HepG2 (cell line): ENCODE measurements around the gene CDK15. TPM values are rescaled to one million over a fixed set of nuclear protein-coding genes. Genes with fewer than 3 reads are reported as not detected.

Experiments used
- ATAC-seq: fragments of 200-7000 bp; cut with Tn5 transposase; 3 replicates; pipeline ENCODE4 v1.9.1; 2020; ENCODE audit warnings: mild to moderate bottlenecking, moderate library complexity
- BruUV-seq: library from RNA; stranded (reverse); fragments of 400-500 nt; replicated peaks from 2 replicates; lab custom pipeline; 2021; lab: Mats Ljungman, UMichigan
- CTCF ChIA-PET: fragments of 300-600 bp; formaldehyde crosslinking; extraction: SDS; loops from one replicate; lab custom pipeline; 2021; ENCODE audit warnings: low total read pairs, inconsistent platforms, low intra/inter-chr PET ratio; lab: Yijun Ruan, JAX
- POLR2A ChIA-PET: fragments of 350-600 bp; sonication (Branson Sonifier 250); formaldehyde crosslinking; loops from one replicate; lab custom pipeline; 2020; ENCODE audit warnings: antibody characterized with exemption, inconsistent platforms; lab: Yijun Ruan, JAX
- DNase-seq: peaks from one replicate; pipeline ENCODE4 v3.0.0-alpha.2; 2015; ENCODE audit warnings: low spot score
- FAIRE-seq: peaks from 3 replicates; lab custom pipeline; 2011; peaks lifted over from hg19 to GRCh38; lab: Jason Lieb, UNC
- H2AFZ ChIP-seq: one replicate; pipeline ENCODE4 v1.6.1; 2011; ENCODE audit warnings: low read length, inconsistent platforms
- H3K27ac ChIP-seq: fragments of 300-600 bp; 3 replicates; pipeline ENCODE4 v1.8.0; 2011; ENCODE audit warnings: mixed run types, mild to moderate bottlenecking, mixed read lengths, low read length, inconsistent platforms; ENCODE audit not compliant: insufficient read depth; ENCODE audit errors: extremely low read length
- H3K27me3 ChIP-seq, 2 experiments: fragments of 200-600 bp in 1 of 2; 2 replicates in 1 of 2; 3 replicates in 1 of 2; pipeline versions ENCODE4 v1.6.0 to v1.8.0; 2011; ENCODE audit warnings: low read length in 2 of 2, mild to moderate bottlenecking in 2 of 2, moderate library complexity in 2 of 2, inconsistent platforms in 1 of 2; ENCODE audit not compliant: insufficient read depth in 2 of 2, control insufficient read depth in 1 of 2
- H3K36me3 ChIP-seq, 2 experiments: fragments of 200-600 bp in 1 of 2; replicated peaks in 1 of 2; 2 replicates in 1 of 2; 3 replicates in 1 of 2; pipeline versions ENCODE4 v1.5.1 to v1.8.0; 2011; ENCODE audit warnings: low read length in 2 of 2, inconsistent platforms in 1 of 2; ENCODE audit not compliant: insufficient read depth in 2 of 2, control insufficient read depth in 1 of 2
- H3K4me1 ChIP-seq: 2 replicates; pipeline ENCODE4 v1.5.1; 2012; ENCODE audit warnings: low read length, inconsistent platforms; ENCODE audit not compliant: insufficient read depth
- H3K4me2 ChIP-seq: 2 replicates; pipeline ENCODE4 v1.6.0; 2011; ENCODE audit warnings: low read depth, low read length, inconsistent platforms
- H3K4me3 ChIP-seq, 3 experiments: fragments of 200-600 bp in 1 of 3; sonication (generic), shearing (Covaris generic) in 1 of 3; replicated peaks in 1 of 3; 2 replicates each; pipeline ENCODE4 v1.5.1; 2011 to 2016; ENCODE audit warnings: low read length in 3 of 3, inconsistent platforms in 2 of 3, low read depth in 2 of 3, mild to moderate bottlenecking in 2 of 3, control low read depth in 1 of 3, mixed read lengths in 1 of 3; ENCODE audit not compliant: insufficient read depth in 1 of 3
- H3K79me2 ChIP-seq: one replicate; pipeline ENCODE4 v1.6.1; 2011; ENCODE audit warnings: low read length, inconsistent platforms; ENCODE audit not compliant: insufficient read depth
- H3K9ac ChIP-seq: 2 replicates; pipeline ENCODE4 v1.6.0; 2011; ENCODE audit warnings: mild to moderate bottlenecking, low read depth, low read length, inconsistent platforms; ENCODE audit not compliant: insufficient read depth
- H3K9me3 ChIP-seq: 2 replicates; pipeline ENCODE4 v1.5.1; 2012; ENCODE audit warnings: mild to moderate bottlenecking, low read length
- H4K20me1 ChIP-seq: 2 replicates; pipeline ENCODE4 v1.6.0; 2011; ENCODE audit warnings: inconsistent platforms, mild to moderate bottlenecking, low read length, moderate library complexity; ENCODE audit not compliant: insufficient read depth
- CEBPG ChIP-seq: IDR thresholded peaks from 2 replicates; pipeline ENCODE4 v1.6.1; 2016
- FOSL1 ChIP-seq: sonication (generic); formaldehyde crosslinking; IDR thresholded peaks from 2 replicates; pipeline ENCODE4 v1.9.0; 2021; ENCODE audit warnings: missing genetic modification reagents, borderline replicate concordance
- HMGA1 ChIP-seq: sonication (generic); formaldehyde crosslinking; conservative IDR thresholded peaks from 2 replicates; pipeline ENCODE4 v1.4.0; 2020; ENCODE audit warnings: missing genetic modification reagents
- JUND ChIP-seq: sonication (generic); formaldehyde crosslinking; IDR thresholded peaks from 2 replicates; pipeline ENCODE4 v1.8.0; 2022; ENCODE audit warnings: mild to moderate bottlenecking, missing genetic modification reagents
- KDM5B ChIP-seq: sonication (generic); formaldehyde crosslinking; IDR thresholded peaks from 2 replicates; pipeline ENCODE4 v1.4.0; 2020; ENCODE audit warnings: missing genetic modification reagents, mild to moderate bottlenecking, borderline replicate concordance
- NCOA5 ChIP-seq: sonication (generic); formaldehyde crosslinking; IDR thresholded peaks from 2 replicates; pipeline ENCODE4 v1.4.0; 2020; ENCODE audit warnings: missing genetic modification reagents
- PLRG1 ChIP-seq: fragments of 450-650 bp; conservative IDR thresholded peaks from 2 replicates; pipeline ENCODE4 v1.6.1; 2016
- REL ChIP-seq: sonication (generic); formaldehyde crosslinking; conservative IDR thresholded peaks from 2 replicates; pipeline ENCODE4 v1.8.0; 2022; ENCODE audit warnings: mild to moderate bottlenecking, missing genetic modification reagents, moderate library complexity
- ZFP1 ChIP-seq: IDR thresholded peaks from 2 replicates; pipeline ENCODE4 v1.6.1; 2016
- ZNF180 ChIP-seq: sonication (generic); formaldehyde crosslinking; IDR thresholded peaks from 2 replicates; pipeline ENCODE4 v1.4.0; 2020; ENCODE audit warnings: low read depth, missing genetic modification reagents, borderline replicate concordance
- ZNF230 ChIP-seq: sonication (generic); formaldehyde crosslinking; IDR thresholded peaks from 2 replicates; pipeline ENCODE4 v1.4.0; 2020; ENCODE audit warnings: mild to moderate bottlenecking, missing genetic modification reagents
- ZNF451 ChIP-seq: sonication (generic); formaldehyde crosslinking; IDR thresholded peaks from 2 replicates; pipeline ENCODE4 v1.5.0; 2020; ENCODE audit warnings: mild to moderate bottlenecking, missing genetic modification reagents
- ZNF749 ChIP-seq: sonication (generic); formaldehyde crosslinking; IDR thresholded peaks from 2 replicates; pipeline ENCODE4 v1.8.0; 2022; ENCODE audit warnings: mild to moderate bottlenecking, missing genetic modification reagents, moderate library complexity, borderline replicate concordance
- ZNF766 ChIP-seq: sonication (generic); formaldehyde crosslinking; IDR thresholded peaks from 2 replicates; pipeline ENCODE4 v1.5.0; 2020; ENCODE audit warnings: missing genetic modification reagents, borderline replicate concordance
- ZNF792 ChIP-seq: IDR thresholded peaks from 2 replicates; pipeline ENCODE4 v1.6.1; 2016
- WGBS: methylation state at CpG from one replicate; pipeline ENCODE4 v1.1.6; 2017; ENCODE audit warnings: low lambda C conversion rate; 5-methylcytosine and 5-hydroxymethylcytosine counted together
- in situ Hi-C: cut with HindIII; loops from 2 replicates; pipeline ENCODE4 v1.10.0; 2017; ENCODE audit warnings: low pct_unique_long_range_greater_than_20kb; ENCODE audit not compliant: extremely low pct_ligation_motif_present
- intact Hi-C: fragments of 100-400 bp; cut with micrococcal nuclease; formaldehyde crosslinking; loops from one replicate; pipeline ENCODE4 v1.10.0; 2022; ENCODE audit not compliant: unreplicated experiment
- polyA plus RNA-seq, 8 experiments: library from polyadenylated mRNA; depleted of rRNA in 3 of 8; stranded (reverse) in 7 of 8; unstranded in 1 of 8; fragments of >200 nt; fragmentation: Illumina TruSeq in 4 of 8; extraction: Trizol in 4 of 8; gene quantifications; 2 replicates each; pipeline versions ENCODE4 v1.2.1 to v1.2.3, GENCODE V29; 2011 to 2016; ENCODE audit warnings: low read depth in 4 of 8, missing spikeins in 1 of 8, mixed read lengths in 1 of 8; ENCODE audit not compliant: insufficient read depth in 1 of 8
- total RNA-seq, 5 experiments: library from RNA; depleted of rRNA; stranded (reverse); fragments of >200 nt; fragmentation: Illumina TruSeq; extraction: Trizol; gene quantifications; 2 replicates each; pipeline ENCODE4 v1.2.3, GENCODE V29; 2016; ENCODE audit warnings: low read depth in 1 of 5
- TF ChIP-seq, protein P1 (sequence below): sonication (generic); formaldehyde crosslinking; IDR thresholded peaks from 2 replicates; pipeline ENCODE4 v1.4.0; 2020; ENCODE audit warnings: mild to moderate bottlenecking, missing genetic modification reagents
- TF ChIP-seq, protein P2 (sequence below): sonication (generic); formaldehyde crosslinking; IDR thresholded peaks from 2 replicates; pipeline ENCODE4 v1.5.0; 2020; ENCODE audit warnings: mild to moderate bottlenecking, missing genetic modification reagents, borderline replicate concordance

The CDK15 gene
- total and polyA plus RNA-seq, 2 of the 13 experiments (the other 11 are each of a cell fraction or from before 2014, with no cell fraction given), result not detected

DNA sequence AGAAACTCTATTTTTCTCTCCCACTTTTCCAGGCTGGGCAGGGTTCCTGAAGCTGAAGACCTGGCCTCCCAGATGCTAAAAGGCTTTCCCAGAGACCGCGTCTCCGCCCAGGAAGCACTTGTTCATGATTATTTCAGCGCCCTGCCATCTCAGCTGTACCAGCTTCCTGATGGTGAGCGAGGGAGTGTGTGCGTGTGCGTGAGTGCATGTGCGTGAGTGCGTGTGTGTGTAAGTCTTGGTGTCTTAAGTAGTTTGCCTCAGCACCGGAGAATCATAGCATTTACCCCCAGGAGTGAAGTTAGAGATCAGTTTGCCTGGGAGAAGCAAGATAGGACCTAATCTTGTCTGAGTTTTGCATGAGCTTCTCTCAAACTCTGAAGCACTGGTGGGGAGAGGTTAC, 73.7 kb downstream of the CDK15 start:
- DNase-seq (no peak), ATAC-seq (no peak), FAIRE-seq (no peak)
- no peaks in the 10 kb centered on the region for H3K36me3 ChIP-seq
- H3K4me1 ChIP-seq, result no peaks in the 10 kb centered on the region
- H2AFZ ChIP-seq, result no peak overlapping the region
- H3K9me3 ChIP-seq, result no peaks in the 10 kb centered on the region
- no peak overlapping the region for H3K4me2 ChIP-seq
- ChIA-PET CTCF (no interaction called here), POLR2A (no interaction called here)
- no peak overlapping the region for H3K4me3 ChIP-seq
- no peak overlapping the region for H3K27ac ChIP-seq
- 69% methylated on average over 10 of the region's 10 CpGs for WGBS
- H3K27me3 ChIP-seq, result peaks cover 2 to 11% of the 10 kb centered on the region in 2 experiments; a peak in 3 of 5 replicates
- H3K9ac ChIP-seq, result no peak overlapping the region
- H3K79me2 ChIP-seq, result no peaks in the 10 kb centered on the region
- intact Hi-C loops, result loop anchor here (10.0 kb wide), 1 partner anchor 215 kb away; no protein-coding TSS in a partner anchor
- in situ Hi-C loops, result no loop called here
- H4K20me1 ChIP-seq, result no peaks in the 10 kb centered on the region
- BruUV-seq, result no TSS peak
- no peak for TF ChIP-seq ZNF766
- TF ChIP-seq, protein P1, sequence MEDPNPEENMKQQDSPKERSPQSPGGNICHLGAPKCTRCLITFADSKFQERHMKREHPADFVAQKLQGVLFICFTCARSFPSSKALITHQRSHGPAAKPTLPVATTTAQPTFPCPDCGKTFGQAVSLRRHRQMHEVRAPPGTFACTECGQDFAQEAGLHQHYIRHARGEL, result no peak
- TF ChIP-seq ZNF792, result no peak
- no peak for TF ChIP-seq ZNF451 (CRISPR knock-in tag)
- no peak for TF ChIP-seq ZFP1 (CRISPR knock-in tag)
- no peak for TF ChIP-seq CEBPG (CRISPR knock-in tag)
- TF ChIP-seq REL (CRISPR knock-in tag), result no peak
- no peak for TF ChIP-seq NCOA5 (CRISPR knock-in tag)
- TF ChIP-seq KDM5B (CRISPR knock-in tag), result no peak
- TF ChIP-seq ZNF180, result no peak
- no peak for TF ChIP-seq ZNF749 (CRISPR knock-in tag)
- TF ChIP-seq, protein P2, sequence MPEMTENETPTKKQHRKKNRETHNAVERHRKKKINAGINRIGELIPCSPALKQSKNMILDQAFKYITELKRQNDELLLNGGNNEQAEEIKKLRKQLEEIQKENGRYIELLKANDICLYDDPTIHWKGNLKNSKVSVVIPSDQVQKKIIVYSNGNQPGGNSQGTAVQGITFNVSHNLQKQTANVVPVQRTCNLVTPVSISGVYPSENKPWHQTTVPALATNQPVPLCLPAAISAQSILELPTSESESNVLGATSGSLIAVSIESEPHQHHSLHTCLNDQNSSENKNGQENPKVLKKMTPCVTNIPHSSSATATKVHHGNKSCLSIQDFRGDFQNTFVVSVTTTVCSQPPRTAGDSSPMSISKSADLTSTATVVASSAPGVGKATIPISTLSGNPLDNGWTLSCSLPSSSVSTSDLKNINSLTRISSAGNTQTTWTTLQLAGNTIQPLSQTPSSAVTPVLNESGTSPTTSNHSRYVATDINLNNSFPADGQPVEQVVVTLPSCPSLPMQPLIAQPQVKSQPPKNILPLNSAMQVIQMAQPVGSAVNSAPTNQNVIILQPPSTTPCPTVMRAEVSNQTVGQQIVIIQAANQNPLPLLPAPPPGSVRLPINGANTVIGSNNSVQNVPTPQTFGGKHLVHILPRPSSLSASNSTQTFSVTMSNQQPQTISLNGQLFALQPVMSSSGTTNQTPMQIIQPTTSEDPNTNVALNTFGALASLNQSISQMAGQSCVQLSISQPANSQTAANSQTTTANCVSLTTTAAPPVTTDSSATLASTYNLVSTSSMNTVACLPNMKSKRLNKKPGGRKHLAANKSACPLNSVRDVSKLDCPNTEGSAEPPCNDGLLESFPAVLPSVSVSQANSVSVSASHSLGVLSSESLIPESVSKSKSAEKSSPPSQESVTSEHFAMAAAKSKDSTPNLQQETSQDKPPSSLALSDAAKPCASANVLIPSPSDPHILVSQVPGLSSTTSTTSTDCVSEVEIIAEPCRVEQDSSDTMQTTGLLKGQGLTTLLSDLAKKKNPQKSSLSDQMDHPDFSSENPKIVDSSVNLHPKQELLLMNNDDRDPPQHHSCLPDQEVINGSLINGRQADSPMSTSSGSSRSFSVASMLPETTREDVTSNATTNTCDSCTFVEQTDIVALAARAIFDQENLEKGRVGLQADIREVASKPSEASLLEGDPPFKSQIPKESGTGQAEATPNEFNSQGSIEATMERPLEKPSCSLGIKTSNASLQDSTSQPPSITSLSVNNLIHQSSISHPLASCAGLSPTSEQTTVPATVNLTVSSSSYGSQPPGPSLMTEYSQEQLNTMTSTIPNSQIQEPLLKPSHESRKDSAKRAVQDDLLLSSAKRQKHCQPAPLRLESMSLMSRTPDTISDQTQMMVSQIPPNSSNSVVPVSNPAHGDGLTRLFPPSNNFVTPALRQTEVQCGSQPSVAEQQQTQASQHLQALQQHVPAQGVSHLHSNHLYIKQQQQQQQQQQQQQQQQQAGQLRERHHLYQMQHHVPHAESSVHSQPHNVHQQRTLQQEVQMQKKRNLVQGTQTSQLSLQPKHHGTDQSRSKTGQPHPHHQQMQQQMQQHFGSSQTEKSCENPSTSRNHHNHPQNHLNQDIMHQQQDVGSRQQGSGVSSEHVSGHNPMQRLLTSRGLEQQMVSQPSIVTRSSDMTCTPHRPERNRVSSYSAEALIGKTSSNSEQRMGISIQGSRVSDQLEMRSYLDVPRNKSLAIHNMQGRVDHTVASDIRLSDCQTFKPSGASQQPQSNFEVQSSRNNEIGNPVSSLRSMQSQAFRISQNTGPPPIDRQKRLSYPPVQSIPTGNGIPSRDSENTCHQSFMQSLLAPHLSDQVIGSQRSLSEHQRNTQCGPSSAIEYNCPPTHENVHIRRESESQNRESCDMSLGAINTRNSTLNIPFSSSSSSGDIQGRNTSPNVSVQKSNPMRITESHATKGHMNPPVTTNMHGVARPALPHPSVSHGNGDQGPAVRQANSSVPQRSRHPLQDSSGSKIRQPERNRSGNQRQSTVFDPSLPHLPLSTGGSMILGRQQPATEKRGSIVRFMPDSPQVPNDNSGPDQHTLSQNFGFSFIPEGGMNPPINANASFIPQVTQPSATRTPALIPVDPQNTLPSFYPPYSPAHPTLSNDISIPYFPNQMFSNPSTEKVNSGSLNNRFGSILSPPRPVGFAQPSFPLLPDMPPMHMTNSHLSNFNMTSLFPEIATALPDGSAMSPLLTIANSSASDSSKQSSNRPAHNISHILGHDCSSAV, result no peak
- no peak for TF ChIP-seq JUND (CRISPR knock-in tag)
- TF ChIP-seq PLRG1, result no peak
- TF ChIP-seq ZNF230 (CRISPR knock-in tag), result no peak
- no peak for TF ChIP-seq HMGA1 (CRISPR knock-in tag)
- no peak for TF ChIP-seq FOSL1 (CRISPR knock-in tag)
